HL-60/S4 treated with phorbol 12-myristate 13-acetate at 8.2 ng/mL for 4 days and 3 days (cell line): ENCODE measurements around the gene LMAN2.
"Not testable (repeated sequence)": the region's sequence is repeated elsewhere in the genome, so short reads cannot be mapped to it uniquely, and the experiment has no call there.

Source experiments
- in situ Hi-C: fragments of 300-500 bp; cut with MboI; formaldehyde crosslinking; loops from 2 replicates; pipeline ENCODE4 v1.15.0; 2022; ENCODE audit warnings: low sequenced_read_pairs

Gene LMAN2

DNA sequence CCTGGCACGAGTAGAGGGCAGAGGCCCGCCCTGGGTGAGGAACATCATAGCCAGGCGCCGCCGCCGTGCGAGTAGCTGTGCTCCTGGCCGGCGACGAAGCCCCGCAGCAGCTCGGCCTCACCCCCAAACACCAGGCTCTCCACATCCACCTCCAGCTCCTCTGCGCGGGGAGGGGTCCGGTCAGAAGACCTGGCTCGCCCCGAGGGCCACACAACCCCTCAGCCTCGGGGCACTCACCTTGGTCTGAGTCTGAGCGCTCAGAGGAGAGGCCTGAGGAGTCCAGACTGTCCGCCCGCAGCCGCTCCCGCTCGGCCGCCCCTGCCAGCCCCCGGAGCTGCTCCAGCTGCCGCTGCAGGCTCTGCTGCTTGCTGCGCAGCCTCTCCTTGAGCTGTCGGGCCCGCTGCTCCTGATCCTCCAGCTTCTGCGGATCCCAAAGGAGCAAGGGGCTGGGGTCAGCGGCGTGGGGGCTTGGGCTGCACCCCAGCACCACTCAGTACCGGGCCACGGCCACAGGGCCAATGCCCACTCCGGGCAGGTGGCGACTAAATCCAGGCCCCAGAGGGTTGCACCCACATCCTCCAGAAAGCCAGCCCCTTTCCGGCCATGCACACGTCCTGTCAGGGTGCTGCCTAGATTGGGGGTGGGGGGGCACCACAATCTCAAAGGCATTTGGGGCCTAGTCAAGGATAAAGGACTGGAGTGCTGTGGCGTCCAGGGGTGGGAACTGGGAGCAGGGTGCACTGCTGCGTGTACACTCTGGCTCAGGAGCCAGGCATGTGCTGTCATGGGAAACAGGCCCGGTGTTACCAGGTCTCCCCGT lies 43.7 kb downstream of the LMAN2 start:
- in situ Hi-C loops: no loop called here

DNA sequence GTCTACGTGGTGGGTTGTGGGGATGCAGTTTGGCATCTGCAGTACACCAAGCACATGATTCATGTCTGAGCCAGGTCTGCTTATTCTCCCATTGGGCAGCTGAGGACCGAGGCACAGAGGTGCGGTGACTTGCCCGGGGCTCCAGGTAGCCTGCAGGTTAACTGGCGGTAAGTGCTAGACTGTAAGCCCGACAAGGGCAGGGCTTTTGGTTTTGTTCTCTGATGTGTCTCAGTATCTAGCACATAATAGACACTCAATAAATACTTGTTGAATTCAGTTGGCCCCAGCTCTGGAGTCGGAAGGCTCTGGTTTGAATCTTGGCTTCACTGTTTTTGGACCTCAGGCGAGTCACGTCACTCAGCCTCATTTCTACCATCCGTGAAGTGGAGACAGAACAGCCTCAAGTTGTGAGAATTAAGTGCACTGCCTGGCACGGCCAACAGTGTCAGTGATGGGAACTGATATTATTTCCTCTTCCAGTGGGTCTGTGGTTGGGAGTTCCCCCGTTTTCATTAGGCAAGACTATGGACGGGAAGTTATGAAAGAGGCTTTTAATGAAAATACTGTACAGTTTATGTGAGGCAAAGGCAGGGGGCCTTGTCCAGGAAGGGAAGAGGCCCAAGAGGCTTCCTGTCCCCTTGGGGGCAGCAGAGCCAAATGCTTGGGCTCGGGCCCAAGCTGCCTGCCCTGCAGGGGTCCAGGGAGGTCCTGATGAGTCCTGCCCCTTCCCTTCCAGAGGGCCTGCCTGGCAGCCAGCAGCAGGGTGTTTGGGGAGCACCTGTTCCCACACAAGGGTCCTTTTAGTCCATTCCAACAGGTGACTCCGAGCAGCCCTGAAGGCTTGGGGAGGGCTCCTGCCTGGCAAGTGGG lies 44.6 kb downstream of the LMAN2 start:
- in situ Hi-C loops: no loop called here

DNA sequence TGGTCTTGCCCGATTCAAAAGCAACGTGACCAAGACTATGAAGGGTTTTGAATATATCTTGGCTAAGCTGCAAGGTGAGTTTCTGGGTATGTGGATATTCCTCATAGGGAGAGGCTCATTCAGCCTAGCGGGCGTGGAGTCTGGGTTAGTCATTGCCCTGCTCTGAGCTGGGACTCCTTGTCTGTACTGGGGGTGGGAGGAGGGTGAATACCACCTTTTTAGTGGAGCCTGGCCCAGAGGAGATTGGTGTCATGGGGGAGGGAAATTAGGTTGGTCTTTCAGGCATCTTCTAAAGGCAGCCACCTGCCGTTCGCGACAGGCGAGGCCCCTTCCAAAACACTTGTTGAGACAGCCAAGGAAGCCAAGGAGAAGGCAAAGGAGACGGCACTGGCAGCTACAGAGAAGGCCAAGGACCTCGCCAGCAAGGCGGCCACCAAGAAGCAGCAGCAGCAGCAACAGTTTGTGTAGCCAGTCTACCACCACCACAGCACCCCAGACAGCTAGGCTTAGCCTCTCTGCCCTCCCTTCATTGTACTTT lies 45.3 kb downstream of the LMAN2 start:
- in situ Hi-C loops: not testable (repeated sequence)

DNA sequence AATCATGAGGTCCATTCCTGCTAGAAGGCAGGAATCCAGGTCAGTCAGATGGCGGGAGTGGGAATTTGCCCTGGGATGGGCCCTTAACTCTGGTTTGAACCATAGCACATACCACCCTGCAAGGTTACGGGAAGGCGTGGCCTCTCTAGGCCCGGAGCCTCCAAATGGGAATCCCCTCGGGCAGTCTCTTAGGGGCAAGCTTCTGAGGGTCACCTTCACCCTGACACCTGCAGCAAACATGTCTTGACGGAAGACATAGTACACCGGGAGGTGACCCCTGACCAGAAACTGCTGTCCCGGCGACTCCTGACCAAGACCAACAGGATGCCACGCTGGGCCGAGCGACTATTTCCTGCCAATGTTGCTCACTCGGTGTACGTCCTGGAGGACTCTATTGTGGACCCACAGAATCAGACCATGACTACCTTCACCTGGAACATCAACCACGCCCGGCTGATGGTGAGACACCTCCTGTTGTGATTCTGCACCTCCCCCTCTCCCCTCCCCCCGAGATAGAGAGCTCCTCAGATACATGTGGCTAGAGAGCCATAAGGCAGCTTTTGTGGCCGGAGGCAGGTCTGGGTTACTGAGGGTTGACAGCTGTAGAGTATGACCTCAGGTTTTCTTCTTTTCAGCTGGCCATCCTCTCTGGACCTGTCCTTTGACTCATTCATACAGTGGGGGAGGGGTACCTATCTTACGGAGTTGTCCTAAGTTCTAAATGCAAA lies 46.9 kb downstream of the LMAN2 start:
- in situ Hi-C loops: no loop called here

DNA sequence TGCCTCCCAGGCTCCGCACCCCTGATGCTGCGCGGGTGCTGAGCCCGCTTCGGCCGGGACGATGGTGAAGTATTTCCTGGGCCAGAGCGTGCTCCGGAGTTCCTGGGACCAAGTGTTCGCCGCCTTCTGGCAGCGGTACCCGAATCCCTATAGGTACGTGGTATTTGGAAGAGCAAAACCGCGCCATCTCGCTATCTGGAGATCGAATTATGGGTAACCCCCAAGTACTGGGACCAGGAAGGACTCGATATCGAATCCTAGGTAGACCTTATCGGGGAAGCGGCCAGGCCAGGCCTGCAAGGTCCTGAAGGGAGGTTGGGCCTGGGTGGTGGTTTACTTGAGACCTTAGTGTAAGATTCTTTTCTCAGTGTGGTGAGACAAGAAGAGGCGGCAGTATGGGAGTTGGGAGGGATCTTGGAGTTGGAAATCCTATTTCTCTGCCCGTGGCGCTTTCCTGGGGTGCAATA lies 47.5 kb downstream of the LMAN2 start:
- in situ Hi-C loops: no loop called here

DNA sequence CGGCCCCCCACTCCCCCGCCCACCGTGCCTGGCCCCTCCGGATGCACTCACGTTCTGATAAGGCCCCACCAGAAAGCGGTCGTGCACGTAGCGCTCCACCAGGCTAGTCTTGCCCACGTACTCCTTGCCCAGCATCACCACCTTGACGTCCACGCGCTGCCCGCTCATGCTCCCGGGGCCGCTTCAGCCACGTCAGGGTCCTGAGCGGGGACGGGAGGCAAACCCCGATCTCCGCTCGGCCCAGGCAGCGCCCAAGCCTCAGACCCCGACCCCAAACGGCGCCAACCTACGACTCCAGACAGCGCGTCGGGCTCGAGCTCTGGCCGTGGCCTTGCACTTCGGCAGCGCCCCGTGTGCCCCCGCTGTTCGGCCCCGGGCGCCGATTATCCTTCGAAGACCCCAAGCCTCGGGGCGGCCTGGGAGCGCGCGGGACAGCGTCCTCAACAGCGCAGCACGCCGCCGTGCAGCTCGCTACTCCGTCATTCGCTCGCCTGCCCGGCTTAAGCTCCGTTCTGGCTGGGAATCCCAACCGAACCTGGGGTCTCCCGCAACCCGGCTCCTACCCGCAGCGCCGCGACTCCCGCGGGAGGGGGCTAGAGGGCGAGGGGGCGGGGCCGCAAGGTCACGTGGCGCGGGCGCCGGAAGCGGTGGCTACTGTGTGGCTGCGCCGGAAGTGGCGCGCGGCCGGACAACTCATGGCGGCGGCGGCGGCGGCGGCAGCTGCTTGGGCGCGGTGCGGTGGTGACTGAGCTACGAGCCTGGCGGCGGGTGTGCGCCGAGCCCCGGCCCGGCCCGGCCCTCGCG lies 48.1 kb downstream of the LMAN2 start, which contains the start of the genes PRELID1 and RAB24:
PRELID1 (plus strand) TSS at position 679 of the 804 bp plus-strand sequence. CDS start 187 bp downstream, outside the sequence.
RAB24 (minus strand) TSS at position 599 of the 804 bp plus-strand sequence; CDS start at position 168, 431 bp downstream.
- in situ Hi-C loops: no loop called here

DNA sequence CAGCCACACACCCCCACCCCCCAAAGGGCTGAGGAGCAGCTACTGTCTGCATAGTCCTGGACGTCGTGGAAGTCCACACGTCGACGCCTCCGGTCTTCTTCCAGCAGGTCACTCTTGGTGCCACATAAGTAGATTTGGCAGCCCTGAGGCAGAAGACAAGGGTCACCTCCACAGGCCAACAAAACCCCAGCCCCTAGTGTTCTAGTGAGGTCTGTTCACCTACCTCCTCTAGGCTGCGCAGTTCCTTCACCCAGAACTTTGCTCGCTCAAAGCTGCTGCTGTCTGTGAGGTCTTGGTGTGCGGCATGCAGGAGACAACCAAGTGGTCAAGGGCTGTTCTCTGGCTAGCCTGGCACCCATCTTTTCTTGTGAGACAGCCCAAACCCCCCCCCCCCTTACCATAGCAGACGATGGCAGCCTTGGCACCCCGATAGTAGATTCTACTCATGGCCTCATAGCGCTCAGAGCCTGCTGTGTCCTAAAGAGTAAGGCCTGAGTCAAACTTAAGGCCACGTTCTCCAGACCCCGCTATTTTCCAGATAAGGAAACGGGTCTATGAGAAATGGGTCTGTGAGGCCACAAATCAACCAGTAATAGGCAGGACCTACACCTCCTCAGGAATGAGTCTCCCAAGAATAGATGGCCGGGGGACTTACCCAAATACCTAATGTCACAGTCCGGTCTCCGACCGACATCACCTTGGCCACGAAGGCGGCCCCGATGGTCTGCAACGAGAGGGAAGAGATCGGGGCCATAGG lies 48.9 kb downstream of the LMAN2 start:
- in situ Hi-C loops: no loop called here

DNA sequence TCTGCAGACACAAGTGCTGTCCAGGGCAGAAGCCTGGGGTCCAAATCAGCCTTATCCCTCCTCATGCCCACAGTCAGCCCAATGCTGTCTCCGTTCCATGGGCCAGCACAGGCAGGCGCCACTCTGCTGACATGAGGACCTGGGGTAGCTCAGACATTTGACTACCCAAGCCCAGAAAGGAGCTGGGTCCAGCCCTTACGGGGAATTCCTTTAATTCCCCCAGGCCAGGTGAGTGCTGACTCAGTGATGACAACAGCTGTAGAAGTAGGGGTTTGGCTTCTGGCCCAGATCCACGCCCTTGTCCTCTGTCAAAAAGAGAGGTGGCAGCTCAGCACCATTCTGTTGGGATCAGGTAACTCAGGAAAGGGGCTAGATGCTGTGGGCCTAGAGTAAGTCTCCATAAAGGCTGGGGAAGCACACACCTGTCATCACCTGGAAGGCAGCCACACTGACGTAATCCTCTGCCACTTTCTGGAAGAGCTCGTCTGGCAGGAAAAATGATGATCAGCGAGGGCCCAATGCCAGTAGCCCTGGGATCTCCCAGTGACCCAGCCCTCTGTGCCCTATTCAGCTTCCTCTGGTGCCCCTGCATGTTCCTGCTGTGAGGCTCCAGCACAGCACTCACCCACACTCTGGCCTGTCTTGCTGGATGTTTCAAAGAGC lies 49.8 kb downstream of the LMAN2 start:
- in situ Hi-C loops: no loop called here

DNA sequence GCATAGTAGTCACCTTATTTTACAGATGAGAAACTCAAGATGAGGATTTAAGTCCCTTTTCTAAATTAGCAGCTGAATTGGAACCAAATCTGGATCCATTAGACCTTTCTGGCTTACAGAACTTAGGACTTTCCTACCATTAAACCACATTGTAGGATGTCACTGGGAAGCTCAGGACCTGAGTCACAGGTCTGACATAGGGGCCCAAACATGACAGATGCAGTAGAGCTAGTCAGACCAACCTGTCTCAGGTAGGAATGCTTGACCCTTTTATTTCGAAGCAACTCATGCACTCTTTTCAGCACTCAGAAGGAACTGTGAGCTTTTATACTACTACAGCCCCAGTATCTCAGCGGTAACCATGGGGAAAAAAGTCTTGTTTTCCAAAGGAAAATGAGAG lies 50.5 kb downstream of the LMAN2 start:
- in situ Hi-C loops: no loop called here

DNA sequence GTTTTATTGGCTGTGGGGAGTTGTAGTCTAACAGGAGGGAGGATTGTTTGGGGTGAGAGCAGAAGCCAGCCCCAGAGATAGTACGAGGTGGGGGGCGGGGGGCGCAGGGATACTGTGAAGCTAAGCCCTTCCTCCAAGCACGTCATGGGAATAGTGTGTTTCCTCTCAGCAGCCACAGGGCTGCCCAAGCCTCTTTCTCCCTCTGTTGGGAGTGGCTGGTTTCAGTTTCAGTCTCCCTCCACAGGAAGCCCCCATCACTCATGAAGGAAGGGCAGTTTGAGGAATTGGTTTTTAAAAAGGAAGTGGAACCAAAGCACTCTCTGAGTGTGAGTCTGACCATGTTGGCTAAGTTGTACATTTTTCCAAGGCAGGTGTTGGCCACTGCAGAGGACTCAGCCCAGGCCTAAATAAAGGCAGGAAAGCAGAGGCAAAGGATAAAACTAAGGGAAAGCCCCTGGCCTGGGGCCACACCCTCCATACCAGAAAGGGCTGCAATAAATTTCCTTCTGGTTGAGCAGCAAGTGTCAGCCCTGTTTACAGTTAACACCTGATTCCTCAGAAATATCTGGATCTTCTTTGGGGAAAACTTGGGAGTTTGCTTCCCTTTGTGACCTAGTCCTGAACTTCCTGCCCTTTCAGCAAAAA lies 51.1 kb downstream of the LMAN2 start:
- in situ Hi-C loops: no loop called here

DNA sequence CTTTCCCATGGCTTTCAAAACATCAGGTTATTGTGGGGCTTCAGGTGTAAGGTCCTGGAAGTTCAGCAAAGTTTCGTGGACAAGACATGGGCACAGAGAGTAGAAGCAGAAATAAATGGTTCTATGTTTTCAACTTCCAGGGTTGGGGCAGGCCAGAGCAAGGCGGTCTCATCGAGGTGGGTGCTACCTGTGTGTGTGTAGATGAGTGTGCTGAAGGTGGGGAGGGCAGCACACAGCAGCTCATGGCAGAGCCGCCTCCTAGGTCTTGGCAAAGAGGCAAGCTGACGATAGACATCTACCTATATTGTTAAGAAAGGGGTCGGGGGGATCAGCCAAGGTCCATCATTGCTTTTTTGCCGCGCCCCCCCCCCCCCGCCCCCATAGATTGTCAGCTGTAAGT lies 51.8 kb downstream of the LMAN2 start:
- in situ Hi-C loops: no loop called here

DNA sequence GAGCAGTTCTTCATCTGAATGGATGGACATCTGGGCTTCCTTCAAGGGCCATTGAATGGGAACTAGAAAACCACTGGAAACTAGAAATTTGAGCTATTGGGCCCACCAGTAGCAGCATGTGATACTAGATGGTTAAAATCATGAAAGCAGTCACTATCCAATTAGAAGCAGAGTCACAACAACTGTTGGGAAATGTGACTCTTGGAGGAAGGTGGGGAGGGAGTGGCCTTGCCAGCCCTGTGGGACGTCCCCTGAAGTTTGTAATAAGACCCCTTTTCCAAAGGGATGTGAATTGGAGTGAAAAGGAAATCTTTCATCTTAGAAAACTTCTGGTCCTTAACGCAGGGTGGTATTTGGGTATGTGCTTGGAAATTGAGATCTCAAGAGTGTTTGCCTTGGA lies 53.5 kb downstream of the LMAN2 start:
- in situ Hi-C loops: no loop called here

DNA sequence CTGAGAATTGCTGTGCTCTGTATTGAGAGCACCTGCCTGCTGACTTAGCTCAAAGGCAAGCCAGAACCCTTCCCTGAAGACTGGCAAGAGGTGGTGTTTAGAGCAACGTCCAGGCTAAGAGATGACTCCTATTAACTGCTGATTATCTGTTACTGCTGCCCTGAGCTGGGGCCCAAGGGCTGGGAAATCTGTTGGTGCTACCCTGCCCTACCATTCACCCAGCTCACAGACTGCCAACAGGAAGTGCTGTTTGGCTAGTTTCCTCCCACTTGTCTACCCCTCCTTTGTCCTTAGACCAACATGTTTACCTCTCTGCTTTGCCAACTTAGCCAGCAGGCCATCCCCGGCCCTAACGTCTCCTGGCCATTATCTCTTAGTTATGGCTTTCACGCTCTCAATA lies 54.9 kb downstream of the LMAN2 start:
- in situ Hi-C loops: no loop called here

DNA sequence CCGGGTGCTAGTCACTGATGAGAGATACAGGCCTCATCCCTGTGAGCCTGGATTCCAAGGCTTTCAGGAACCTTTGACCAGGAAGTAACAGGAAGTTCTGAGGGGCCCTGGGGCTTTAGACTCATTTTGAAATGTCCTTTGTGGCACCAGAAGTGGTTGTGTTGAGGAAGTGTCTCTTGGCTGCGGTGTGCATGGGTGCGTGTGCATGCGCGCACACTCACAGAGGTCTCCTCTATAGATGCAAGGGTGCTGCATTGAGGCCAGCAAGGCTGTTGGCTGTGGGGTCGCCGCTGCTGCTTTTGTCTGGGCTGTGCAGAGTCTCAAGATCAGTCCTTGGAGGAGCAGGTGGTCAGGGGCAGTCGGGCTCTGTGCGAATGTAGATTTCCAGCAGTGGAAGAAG lies 55.5 kb downstream of the LMAN2 start:
- in situ Hi-C loops: no loop called here

DNA sequence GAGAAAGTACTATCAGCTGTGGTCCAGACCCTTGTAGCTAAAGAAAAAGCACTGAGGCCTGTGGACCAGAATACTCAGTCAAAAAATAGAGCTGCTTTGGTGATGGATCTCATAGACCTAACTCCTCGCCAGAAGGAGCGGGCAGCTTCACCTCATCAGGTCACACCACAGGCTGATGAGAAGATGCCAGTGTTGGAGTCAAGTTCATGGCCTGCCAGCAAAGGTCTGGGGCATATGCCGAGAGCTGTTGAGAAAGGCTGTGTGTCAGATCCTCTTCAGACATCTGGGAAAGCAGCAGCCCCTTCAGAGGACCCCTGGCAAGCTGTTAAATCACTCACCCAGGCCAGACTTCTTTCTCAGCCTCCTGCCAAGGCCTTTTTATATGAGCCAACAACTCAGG lies 56.8 kb downstream of the LMAN2 start:
- in situ Hi-C loops: no loop called here

DNA sequence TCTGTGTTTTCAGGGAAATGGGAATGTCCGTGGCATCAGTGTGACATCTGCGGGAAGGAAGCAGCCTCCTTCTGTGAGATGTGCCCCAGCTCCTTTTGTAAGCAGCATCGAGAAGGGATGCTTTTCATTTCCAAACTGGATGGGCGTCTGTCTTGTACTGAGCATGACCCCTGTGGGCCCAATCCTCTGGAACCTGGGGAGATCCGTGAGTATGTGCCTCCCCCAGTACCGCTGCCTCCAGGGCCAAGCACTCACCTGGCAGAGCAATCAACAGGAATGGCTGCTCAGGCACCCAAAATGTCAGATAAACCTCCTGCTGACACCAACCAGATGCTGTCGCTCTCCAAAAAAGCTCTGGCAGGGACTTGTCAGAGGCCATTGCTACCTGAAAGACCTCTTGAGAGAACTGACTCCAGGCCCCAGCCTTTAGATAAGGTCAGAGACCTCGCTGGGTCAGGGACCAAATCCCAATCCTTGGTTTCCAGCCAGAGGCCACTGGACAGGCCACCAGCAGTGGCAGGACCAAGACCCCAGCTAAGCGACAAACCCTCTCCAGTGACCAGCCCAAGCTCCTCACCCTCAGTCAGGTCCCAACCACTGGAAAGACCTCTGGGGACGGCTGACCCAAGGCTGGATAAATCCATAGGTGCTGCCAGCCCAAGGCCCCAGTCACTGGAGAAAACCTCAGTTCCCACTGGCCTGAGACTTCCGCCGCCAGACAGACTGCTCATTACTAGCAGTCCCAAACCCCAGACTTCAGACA lies 57.5 kb downstream of the LMAN2 start:
- in situ Hi-C loops: no loop called here

DNA sequence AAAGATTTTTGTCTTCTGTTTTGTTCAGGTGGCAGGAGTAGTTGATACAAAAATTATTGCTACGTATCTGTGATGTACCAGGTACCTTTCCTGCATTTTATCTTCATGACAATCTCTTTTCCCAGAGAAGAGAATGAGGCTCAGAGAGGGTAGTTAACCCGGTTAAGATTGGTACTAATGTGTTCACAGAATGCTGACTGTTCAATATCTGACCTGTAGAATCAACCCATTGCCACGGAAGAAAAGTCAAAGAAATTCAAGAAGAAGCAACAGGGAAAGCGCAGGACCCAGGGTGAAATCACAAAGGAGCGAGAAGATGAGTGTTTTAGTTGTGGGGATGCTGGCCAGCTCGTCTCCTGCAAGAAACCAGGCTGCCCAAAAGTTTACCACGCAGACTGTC lies 59.7 kb downstream of the LMAN2 start:
- in situ Hi-C loops: no loop called here
